GM21390 (cell line): ENCODE measurements around the gene SFXN2.

Experiments
- ATAC-seq: cut with Tn5 transposase; IDR thresholded peaks from one replicate; pipeline ENCODE4 v1.9.1; 2021; ENCODE audit not compliant: unreplicated experiment

Gene SFXN2

DNA sequence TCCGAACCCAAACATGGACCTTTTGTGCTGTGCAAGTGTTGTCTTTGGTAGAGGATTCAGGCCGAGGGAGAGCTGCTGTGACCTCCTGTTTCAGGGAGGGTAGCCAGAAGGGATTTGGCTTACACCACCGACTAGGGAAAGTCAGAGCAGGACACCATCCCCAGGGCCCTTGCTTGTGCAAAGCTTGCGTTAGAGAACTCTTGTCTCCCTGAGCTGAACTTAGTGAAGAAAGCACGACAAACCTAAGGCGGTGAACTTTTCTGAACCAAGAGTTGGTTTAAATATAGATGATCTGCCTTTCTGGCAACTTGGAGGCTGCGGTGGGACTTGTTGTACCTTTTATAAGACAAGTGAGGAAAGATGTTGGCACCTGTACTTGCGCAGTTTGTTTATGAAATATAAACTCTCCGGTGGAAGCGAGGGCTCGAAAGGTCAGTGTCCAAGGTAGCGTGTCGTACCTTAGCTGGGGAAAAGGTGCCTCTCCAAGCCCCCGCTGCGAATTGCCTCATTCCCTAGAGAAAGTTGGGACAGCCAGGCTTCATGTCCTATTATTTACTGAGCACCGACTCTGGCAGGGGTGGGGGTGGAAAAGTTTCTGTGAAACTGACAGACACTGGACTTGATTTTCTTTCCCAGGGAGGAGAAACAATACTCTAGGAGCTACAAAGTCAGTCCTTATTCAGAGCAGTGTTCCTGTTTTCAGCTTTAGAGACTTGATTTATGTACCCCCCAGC lies 60.9 kb downstream of the SFXN2 start:
- ATAC-seq, result no peak

DNA sequence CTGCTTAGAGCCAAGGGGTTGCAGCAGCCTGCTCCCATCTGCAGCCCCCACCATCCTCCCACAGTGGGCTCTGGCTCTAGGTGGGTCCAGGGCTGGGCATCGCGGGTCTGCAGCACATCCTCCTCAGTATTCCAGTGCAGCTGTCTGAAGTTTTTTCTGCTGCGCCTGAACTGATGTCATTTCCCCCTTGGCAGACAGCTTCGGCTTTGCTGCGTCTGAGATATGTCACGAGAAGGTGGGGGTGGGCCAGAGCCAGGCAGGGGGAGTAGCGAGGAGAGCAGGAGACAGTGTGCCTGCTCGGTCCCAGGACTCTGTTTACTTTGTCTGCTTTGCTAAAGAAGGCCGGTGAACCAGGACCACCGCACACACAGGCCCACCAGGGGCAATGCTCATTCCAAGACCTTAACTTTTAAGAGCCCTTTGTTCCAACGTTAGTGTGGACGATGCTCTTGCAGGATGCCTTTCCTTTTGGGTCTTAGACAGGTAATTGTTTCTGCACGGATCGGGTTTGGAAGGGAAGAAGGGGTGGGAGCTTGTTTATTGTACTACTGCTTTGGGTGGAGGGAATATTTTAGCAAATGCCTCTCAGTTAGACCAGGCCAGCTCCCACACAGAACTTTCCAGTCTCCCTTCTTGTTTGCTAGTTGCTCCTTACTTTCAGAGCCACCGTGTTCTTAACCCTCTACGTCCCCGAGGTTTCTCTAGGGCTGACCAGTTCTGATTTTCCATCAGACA lies 61.7 kb downstream of the SFXN2 start:
- ATAC-seq, result no peak

DNA sequence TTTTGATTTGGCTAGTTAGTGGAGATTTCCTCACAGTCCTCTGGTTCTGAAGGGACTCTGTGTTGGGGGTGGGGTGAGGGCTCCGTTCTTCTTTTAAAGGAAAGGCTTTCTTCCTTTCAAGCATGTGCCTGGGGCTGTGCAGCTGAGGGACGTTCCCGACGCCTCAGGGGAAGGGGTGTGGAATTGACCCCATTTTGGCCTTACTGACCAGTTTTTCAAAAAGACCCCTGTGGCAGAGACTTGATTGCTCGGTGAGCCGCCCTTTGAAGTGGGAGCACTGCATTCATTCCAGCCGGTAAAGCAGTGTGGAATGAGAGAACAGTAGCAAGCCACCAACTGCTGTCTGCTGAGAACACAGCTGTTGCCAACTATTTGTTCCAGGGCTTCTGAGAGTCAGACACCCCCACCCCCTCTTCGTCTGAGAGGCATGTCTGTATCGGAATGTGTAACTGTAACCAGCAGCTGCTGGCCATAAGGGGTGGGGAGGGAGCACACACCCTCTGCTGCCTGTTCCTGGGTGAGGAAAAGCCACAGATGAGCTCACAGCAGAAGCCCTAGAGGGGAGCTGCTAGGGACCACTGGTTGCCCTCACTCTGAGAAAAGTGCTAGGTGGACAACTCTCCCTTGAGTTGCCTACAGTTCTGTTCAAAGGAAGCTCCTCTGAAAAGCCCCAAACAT lies 62.5 kb downstream of the SFXN2 start:
- no peak for ATAC-seq

DNA sequence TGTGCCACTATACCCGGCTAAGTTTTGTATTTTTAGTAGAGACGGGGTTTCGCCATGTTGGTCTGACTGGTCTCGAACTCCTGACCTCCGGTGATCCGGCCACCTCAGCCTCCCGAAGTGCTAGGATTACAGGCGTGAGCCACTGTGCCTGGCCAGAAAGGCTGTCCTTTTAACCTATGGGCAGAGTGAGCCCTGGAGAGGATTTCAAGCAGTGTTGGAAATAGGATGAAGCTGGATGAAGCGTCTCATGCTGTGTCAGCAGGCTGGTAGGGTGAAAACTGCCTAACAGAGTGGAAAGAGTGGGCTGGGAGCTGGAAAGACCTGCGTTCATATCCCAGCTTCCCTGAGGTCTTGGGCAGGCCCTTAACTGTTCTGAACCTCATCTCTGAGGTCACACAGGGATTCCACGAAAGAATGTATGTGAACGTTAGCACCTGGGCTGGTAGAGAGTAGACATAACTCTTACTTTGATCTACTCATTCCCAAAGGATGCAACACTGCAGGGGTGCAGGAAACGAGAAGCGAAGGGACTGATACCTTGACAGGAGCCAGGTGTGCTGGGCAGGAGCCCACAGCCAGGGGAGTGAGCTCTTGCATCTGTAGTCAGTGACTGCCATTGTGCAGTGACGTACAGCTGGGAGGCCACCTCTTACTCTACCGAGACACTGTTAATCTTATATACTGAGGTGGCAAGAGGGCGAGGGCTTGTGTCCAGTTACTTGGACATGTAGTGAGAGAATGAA lies 63.4 kb downstream of the SFXN2 start:
- no peak for ATAC-seq

DNA sequence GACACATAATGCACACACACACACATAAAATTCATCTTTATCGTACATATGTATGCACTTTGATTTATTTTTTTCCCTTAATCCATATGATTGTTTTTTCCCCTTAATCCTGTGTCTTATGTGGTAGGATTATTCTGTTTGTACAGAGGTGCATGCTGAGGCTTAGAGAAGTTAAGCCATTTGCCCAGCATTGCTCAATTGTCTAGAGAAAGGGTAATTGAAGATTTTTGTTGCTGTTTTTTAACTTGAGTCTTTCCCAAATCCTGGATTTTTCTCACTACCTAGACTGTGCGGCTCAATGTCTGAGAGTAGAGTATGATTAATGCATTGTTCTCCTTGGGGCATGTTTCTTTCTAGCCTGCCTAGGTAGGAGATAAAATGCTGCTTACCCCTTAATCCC lies 64.3 kb downstream of the SFXN2 start:
- no peak for ATAC-seq

DNA sequence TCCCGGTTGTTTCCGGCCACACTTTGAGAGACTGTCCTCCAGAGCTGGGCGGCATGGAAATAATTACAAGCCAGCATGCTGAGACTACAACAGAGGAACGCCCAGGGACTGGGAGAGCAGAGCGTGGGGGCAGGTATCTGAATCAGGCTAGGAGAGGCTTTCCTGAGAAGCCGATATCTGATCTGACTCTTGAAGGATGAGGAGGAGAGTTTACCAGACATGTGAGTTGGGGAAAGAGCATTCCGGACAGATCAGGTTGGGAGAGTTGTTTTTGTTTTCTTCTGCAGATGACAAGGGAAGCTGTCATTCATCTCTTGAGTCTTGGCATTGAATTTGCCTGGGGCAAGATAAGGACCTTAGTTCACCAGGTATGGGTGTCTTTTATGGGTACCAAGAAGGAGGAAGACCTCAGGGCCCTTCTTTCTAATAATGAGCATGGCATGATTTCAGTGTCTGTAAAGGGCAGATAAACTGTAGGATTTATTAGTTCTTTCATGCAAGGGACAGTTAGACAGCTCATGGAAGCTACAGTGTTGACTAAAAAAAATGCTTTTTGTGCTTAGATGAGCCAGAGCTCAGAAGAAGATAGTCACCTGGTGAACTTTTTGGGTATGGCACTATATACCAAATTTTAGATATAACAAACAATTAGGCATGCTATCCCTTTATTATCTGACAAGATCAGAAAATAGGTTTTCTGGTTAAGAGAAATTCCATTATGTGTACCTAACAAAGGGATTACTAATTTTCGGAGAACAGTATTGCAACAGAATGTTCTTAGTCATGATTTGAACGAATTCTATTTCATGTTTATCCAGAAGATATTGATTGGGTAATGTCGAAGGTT lies 65.5 kb downstream of the SFXN2 start:
- no peak for ATAC-seq

DNA sequence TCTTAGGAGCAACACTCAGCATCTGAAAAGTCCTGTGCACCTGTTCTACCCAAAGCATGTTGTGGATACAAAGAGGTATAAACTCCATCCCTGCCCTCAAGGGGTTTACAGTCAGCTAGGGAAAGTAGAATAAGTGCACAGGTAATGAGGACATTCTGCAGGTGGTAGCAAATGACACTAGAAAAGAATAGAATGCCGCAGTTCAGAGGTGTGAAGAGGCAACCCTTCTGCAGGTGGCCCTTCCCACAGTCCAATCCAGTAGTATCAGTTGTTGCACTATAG lies 66.0 kb downstream of the SFXN2 start:
- ATAC-seq, result no peak

DNA sequence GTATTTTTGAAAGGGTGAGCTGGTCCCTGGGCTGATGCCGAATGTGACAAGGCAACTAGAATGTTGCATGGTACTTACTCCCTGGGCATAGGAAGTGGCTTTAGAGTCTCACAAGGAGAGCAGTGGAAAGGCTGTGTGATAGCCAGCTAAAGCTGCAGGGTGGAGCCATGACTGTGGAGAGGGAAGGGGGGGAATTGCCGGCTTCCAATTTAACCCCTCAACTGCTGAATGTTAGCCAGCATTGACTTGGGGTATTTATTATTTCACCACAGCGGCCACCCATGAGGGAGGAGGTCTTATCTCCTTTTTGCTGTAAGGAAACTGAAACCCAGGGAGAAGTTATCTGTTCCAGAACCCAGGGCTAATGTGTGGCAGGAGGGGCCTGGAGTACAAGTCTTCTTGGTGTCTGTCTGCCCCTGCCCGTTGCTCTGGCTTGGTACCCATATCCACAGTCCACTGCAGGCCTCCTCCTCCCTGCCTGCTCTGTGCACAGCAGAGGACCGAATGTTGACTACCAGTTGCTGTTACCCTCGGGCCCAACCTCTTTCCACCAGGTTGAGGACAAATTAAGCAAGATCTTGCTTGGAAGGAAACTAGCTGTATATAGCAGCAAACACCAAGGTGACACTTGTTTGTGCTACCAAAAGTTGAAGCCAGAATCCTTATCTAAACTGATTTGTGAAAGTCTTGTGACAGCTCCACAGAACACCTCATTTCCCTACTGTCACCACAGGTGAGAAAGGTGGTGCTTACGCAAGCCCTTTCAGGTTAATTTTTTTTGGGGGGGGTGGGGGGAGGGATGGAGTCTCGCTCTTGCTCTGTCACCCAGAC lies 66.9 kb downstream of the SFXN2 start:
- ATAC-seq, result no peak

DNA sequence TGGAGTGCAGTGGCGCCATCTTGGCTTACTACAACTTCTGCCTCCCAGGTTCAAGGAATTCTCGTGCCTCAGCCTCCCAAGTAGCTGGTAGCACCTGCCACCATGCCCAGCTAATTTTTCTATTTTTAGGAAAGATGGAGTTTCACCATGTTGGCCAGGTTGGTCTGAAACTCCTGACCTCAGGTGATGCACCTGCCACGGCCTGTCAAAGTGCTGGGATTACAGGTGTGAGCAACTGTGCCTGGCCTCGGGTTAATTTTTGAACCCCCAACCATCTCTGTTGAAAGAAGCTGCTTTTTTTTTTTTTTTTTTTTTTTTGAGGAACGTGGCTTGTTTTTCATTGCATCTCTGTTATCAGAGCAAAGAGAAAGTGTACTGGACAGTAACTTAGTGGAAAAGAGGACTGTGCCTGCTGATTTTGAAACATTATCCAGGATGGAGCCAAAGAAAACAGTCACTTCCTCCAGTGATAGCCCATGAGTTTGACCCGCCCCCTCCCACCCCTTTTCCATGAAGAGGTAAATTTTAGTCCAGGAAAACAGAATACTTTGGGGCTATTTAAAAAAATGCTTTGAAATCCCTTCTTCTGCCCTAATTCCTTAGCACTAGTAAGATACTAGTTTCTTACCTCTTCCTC lies 67.6 kb downstream of the SFXN2 start:
- no peak for ATAC-seq

DNA sequence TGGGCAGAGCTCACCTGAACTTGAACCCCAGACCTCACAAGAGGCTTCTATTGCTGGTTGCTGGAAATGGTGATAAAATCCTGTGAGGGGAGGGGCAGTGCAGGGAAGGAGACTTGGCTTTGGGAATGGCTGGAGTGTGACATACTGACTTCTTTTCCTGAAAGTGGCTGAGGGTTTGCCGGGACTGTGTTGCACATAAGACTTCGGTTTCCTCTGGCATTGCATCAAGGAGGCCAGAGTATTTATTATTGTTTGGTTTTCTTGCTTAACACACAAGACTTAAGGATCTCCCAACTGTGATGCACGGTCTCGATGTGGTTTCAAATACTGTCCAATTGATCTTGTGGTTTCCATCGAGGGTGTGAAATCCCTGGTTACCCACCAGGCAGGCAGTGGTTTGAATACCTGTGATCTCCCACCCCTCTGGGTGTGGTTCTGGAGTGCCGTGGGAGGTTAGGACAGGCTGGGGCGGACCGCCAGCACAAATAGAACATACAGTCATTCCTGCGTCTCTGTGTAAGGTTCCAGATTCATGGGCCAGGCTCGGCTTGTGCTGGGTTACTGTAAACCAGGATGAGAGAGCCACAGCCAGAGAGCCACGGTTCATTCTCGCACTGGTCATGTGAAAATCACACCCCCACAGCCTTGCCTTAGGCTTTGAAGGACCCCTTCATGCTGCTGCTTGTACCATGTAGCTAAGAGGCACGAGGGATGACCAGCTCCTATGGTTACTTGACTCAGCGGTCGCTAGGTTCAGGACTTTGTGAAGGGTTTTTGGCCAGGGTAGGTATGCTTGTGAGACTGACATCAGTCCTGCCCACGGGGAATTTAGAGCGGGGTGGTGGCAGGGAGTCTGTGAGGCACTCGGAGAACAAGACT lies 68.5 kb downstream of the SFXN2 start:
- ATAC-seq, result no peak

DNA sequence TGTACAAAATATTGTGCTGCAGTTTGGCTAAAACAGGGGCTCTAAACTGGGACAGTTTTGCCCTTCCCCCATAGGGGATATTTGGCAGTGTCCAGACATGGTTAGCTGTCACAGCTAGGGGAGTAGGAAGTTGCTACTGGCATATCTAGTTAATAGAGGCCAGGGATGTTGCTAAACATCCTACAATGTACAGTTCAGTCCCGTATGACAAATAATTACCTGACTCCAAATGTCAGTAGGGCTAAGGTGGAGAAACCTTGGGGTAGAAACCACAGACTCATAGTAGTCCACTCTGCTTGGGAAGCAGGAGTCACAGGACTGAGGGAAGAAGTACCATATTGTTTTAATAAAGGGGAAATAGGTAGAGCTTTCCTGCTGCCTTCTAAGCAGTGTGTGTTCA lies 69.1 kb downstream of the SFXN2 start:
- no peak for ATAC-seq

DNA sequence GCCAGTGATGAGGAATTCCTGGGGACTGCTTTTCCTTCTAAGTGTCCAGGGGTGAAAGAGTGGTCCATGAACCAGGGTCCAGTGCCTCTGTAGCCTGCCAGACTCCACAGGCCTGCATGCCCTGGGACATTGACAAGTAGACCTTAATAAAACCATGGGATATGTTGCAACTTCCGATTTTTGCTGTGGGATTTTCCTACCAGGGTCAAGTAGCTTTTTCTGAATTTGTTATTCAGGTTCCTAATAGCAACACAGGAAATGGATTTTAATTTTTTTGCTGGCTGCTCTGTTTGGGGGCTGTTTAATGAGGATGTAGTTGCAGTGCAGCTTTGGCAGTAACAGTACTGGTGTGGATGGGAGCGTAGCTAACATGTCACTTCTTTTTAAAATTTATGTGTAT lies 71.4 kb downstream of the SFXN2 start:
- no peak for ATAC-seq

DNA sequence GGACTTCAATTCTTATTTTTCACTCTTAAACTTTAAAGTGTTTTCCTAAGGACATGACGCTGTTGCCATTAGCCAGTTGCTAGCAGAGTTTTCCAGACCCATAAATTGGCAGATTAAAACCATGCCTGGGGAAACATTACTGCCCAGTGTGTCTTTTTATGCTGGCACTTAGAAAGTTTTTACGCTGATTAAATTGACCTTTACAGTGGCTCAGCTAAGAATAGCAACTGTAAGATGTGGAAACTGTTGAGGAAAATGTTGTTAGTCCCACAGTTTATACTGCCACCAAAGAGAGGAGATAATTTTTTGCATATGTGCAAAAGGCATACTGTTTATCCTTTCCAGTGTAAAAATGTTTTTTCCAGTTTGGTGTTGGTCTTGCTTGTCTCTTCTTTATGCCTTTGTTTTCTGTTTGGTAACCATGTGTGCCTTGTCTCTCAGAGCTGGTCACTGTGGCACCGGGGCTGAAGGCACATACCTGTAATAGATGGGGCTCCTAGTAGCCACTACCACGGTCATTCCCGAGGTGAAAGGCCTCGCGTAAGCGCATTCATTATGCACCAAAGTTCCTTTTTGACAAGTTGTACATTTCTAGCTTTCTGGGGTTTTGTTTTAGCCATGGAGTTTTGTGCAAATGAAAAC lies 77.4 kb downstream of the SFXN2 start:
- no peak for ATAC-seq
